Loucy (cell line): ENCODE results near the gene LIPC.

Source experiments
- H2AFZ ChIP-seq: fragments of 200-600 bp; sonication (generic); 2 replicates; pipeline ENCODE4 v1.6.0; 2016; ENCODE audit warnings: antibody characterized with exemption, mild to moderate bottlenecking, low read length, moderate library complexity
- H3F3A ChIP-seq: fragments of 200-600 bp; 2 replicates; pipeline ENCODE4 v1.6.0; 2016; ENCODE audit warnings: antibody characterized with exemption, low read depth, mild to moderate bottlenecking
- H3K27me3 ChIP-seq: fragments of 200-600 bp; sonication (generic); 2 replicates; pipeline ENCODE4 v1.6.1; 2014; ENCODE audit warnings: low read length, mild to moderate bottlenecking; ENCODE audit not compliant: insufficient read depth, poor library complexity, severe bottlenecking
- H3K36me3 ChIP-seq: fragments of 200-600 bp; sonication (generic); 2 replicates; pipeline ENCODE4 v1.6.1; 2016; ENCODE audit warnings: low read length; ENCODE audit not compliant: insufficient read depth
- H3K4me1 ChIP-seq: fragments of 200-600 bp; sonication (generic); 2 replicates; pipeline ENCODE4 v1.5.1; 2014; ENCODE audit warnings: low read length, mild to moderate bottlenecking; ENCODE audit not compliant: insufficient read depth, poor library complexity, severe bottlenecking
- H3K4me2 ChIP-seq: fragments of 200-600 bp; sonication (generic); 2 replicates; pipeline ENCODE4 v1.6.0; 2014; ENCODE audit warnings: antibody characterized with exemption, low read length, low read depth, mild to moderate bottlenecking; ENCODE audit not compliant: poor library complexity, severe bottlenecking
- H3K4me3 ChIP-seq: fragments of 200-600 bp; sonication (generic); 2 replicates; pipeline ENCODE4 v1.5.1; 2014; ENCODE audit warnings: low read length, mild to moderate bottlenecking, mixed read lengths; ENCODE audit not compliant: poor library complexity, severe bottlenecking
- H3K79me2 ChIP-seq: fragments of 200-600 bp; sonication (generic); 2 replicates; pipeline ENCODE4 v1.6.1; 2014; ENCODE audit warnings: low read length; ENCODE audit not compliant: insufficient read depth
- H3K9ac ChIP-seq: fragments of 200-600 bp; sonication (generic); 2 replicates; pipeline ENCODE4 v1.6.0; 2014; ENCODE audit warnings: mild to moderate bottlenecking, low read depth, low read length, moderate library complexity; ENCODE audit not compliant: poor library complexity, severe bottlenecking
- H3K9me2 ChIP-seq: fragments of 200-600 bp; sonication (generic); replicated peaks from 2 replicates; pipeline ENCODE4 v1.6.1; 2016; ENCODE audit warnings: low read depth, low read length, mixed read lengths
- H3K9me3 ChIP-seq: fragments of 200-600 bp; sonication (generic); 2 replicates; pipeline ENCODE4 v1.6.1; 2014; ENCODE audit warnings: mild to moderate bottlenecking, antibody characterized with exemption, low read length, low read depth; ENCODE audit not compliant: insufficient read depth
- H4K20me1 ChIP-seq: fragments of 200-600 bp; sonication (generic); 2 replicates; pipeline ENCODE4 v1.6.0; 2014; ENCODE audit warnings: antibody characterized with exemption, low read length, mild to moderate bottlenecking; ENCODE audit not compliant: insufficient read depth, poor library complexity, severe bottlenecking
- CTCF ChIP-seq: fragments of 200-600 bp; sonication (generic); conservative IDR thresholded peaks from 2 replicates; pipeline ENCODE4 v1.5.1; 2014; ENCODE audit warnings: mild to moderate bottlenecking, antibody characterized with exemption, low read length
- EZH2phosphoT487 ChIP-seq: fragments of 200-600 bp; IDR thresholded peaks from 2 replicates; pipeline ENCODE4 v1.6.1; 2018; ENCODE audit warnings: antibody characterized with exemption, mild to moderate bottlenecking, moderate library complexity, borderline replicate concordance

LIPC gene

GRCh38 chr15:58569455-58569854, 137.7 kb downstream of the LIPC start:
- H3K9me2 ChIP-seq: no peaks in the 10 kb centered on the region
- no peak overlapping the region for H3K4me3 ChIP-seq
- no peak overlapping the region; the same call in 1 of the 2 replicates for H2AFZ ChIP-seq
- H3F3A ChIP-seq: no peaks in the 10 kb centered on the region
- TF ChIP-seq CTCF (no peak), EZH2phosphoT487 (no peak)
- H4K20me1 ChIP-seq: no peaks in the 10 kb centered on the region
- no peaks in the 10 kb centered on the region for H3K9me3 ChIP-seq
- H3K27me3 ChIP-seq: no peaks in the 10 kb centered on the region
- H3K9ac ChIP-seq: no peak overlapping the region
- H3K4me2 ChIP-seq: no peak overlapping the region
- H3K4me1 ChIP-seq: peaks cover 13% of the 10 kb centered on the region
- no peaks in the 10 kb centered on the region for H3K79me2 ChIP-seq
- H3K36me3 ChIP-seq: no peaks in the 10 kb centered on the region

- Histone ChIP-seq H3K79me2 (no peaks in the 10 kb centered on the region), H3F3A (no peaks in the 10 kb centered on the region), H3K9me2 (no peaks in the 10 kb centered on the region), H3K9ac (no peak overlapping the region), H3K9me3 (no peaks in the 10 kb centered on the region), H3K4me3 (no peak overlapping the region), H4K20me1 (no peaks in the 10 kb centered on the region), H3K36me3 (no peaks in the 10 kb centered on the region), H3K27me3 (no peaks in the 10 kb centered on the region), H3K4me1 (peaks cover 20% of the 10 kb centered on the region), H3K4me2 (no peak overlapping the region), H2AFZ (no peak overlapping the region)
- no peak for TF ChIP-seq CTCF
- TF ChIP-seq EZH2phosphoT487: no peak
Observed at GRCh38 chr15:58571491-58571890, 139.7 kb downstream of the LIPC start.

GRCh38 chr15:58572521-58572920, 140.7 kb downstream of the LIPC start:
- no peaks in the 10 kb centered on the region for H3K9me2 ChIP-seq
- peaks cover 20% of the 10 kb centered on the region for H3K4me1 ChIP-seq
- H3K79me2 ChIP-seq: no peaks in the 10 kb centered on the region

More at GRCh38 chr15:58572521-58572920, 140.7 kb downstream of the LIPC start:
- Histone ChIP-seq H3K9ac (no peak overlapping the region), H3K4me2 (no peak overlapping the region), H4K20me1 (no peaks in the 10 kb centered on the region), H3F3A (no peaks in the 10 kb centered on the region), H3K4me3 (no peak overlapping the region), H3K27me3 (no peaks in the 10 kb centered on the region), H3K36me3 (no peaks in the 10 kb centered on the region), H2AFZ (no peak overlapping the region), H3K9me3 (no peaks in the 10 kb centered on the region)
- TF ChIP-seq CTCF (no peak), EZH2phosphoT487 (no peak)
